ENCODE data around the gene UVRAG. TPM values are rescaled to one million over a fixed set of nuclear protein-coding genes. Genes with fewer than 3 reads are reported as not detected.

Gene UVRAG
- total and polyA plus RNA-seq, 12 donors, result 5.0 to 18.3 (median 13.4) TPM

- 82 to 86% methylated on average over 5 of the region's 5 CpGs for WGBS, 2 donors
These were observed 336.6 kb downstream of the UVRAG start for GRCh38 chr11:76151556-76152085.

GRCh38 chr11:76152086-76152681 is 337.2 kb downstream of the UVRAG start:
- Histone ChIP-seq H3K27ac (peak overlapping the region in 2 of 10 donors; percentile 4 to 32), H3K4me1 (peaks cover 0 to 23% (median 16%) of the 10 kb centered on the region in 9 donors), H3K9me3 (no peaks in the 10 kb centered on the region), H3K27me3 (no peaks in the 10 kb centered on the region), H3K4me3 (peak overlapping the region in 9 of 10 donors; percentile 27 to 62 (median 52)), H3K36me3 (no peaks in the 10 kb centered on the region)
- peak; percentile 85 to 93 (median 90) for ATAC-seq
- WGBS, 2 donors, result 13 to 14% methylated on average over 30 of the region's 30 CpGs
- peak; percentile 92 to 99 (median 97) for TF ChIP-seq CTCF (IDR thresholded peaks at IDR 0.05)
- intact Hi-C loops (cut with DNase I), result loop anchor here (1.0 to 10.0 kb wide), 9 partner anchors 165 to 427 kb away; no protein-coding TSS in a partner anchor
- DNase-seq, result peak; percentile 90 to 93

More at GRCh38 chr11:76151556-76152085, 336.6 kb downstream of the UVRAG start:
- Histone ChIP-seq H3K4me1 (peaks cover 0 to 28% (median 19%) of the 10 kb centered on the region in 9 donors), H3K27ac (no peak overlapping the region), H3K36me3 (no peaks in the 10 kb centered on the region), H3K9me3 (no peaks in the 10 kb centered on the region), H3K27me3 (no peaks in the 10 kb centered on the region), H3K4me3 (peak overlapping the region in 1 of 10 donors; percentile 62)
- no peak for DNase-seq
- TF ChIP-seq CTCF (IDR thresholded peaks at IDR 0.05), result no peak
- intact Hi-C loops (cut with DNase I), result loop anchor here (1.0 to 10.0 kb wide), 9 partner anchors 166 to 427 kb away; no protein-coding TSS in a partner anchor
- no peak for ATAC-seq

- H3K36me3 ChIP-seq, result no peaks in the 10 kb centered on the region
- DNase-seq, result no peak
- no peak for TF ChIP-seq CTCF (IDR thresholded peaks at IDR 0.05)
- peaks cover 0 to 21% (median 14%) of the 10 kb centered on the region in 9 donors for H3K4me1 ChIP-seq
- no peaks in the 10 kb centered on the region for H3K27me3 ChIP-seq
- peak overlapping the region in 1 of 10 donors; percentile 4 for H3K27ac ChIP-seq
- H3K9me3 ChIP-seq, result no peaks in the 10 kb centered on the region
- ATAC-seq, result peak in 5 of 8 donors; percentile 7 to 29 (median 17)
- WGBS, 2 donors, result 60 to 68% methylated on average over 13 of the region's 13 CpGs
- intact Hi-C loops (cut with DNase I), result loop anchor here (1.0 to 10.0 kb wide), 9 partner anchors 164 to 428 kb away; no protein-coding TSS in a partner anchor
- peak overlapping the region in 9 of 10 donors; percentile 27 to 62 (median 52) for H3K4me3 ChIP-seq
These were observed 337.9 kb downstream of the UVRAG start for GRCh38 chr11:76152741-76153570.

GRCh38 chr11:76153571-76153923 is 338.5 kb downstream of the UVRAG start:
- DNase-seq (no peak), ATAC-seq (peak in 1 of 8 donors; percentile 28)
- peaks cover 0 to 21% (median 14%) of the 10 kb centered on the region in 9 donors for H3K4me1 ChIP-seq
- no peak for TF ChIP-seq CTCF (IDR thresholded peaks at IDR 0.05)
- 76 to 89% methylated on average over 6 of the region's 6 CpGs for WGBS, 2 donors
- no peaks in the 10 kb centered on the region for H3K27me3 ChIP-seq
- no peaks in the 10 kb centered on the region for H3K9me3 ChIP-seq
- H3K27ac ChIP-seq, result no peak overlapping the region
- no peak overlapping the region for H3K4me3 ChIP-seq
- H3K36me3 ChIP-seq, result no peaks in the 10 kb centered on the region
- intact Hi-C loops (cut with DNase I), result loop anchor here (2.0 to 10.0 kb wide), 7 partner anchors 164 to 429 kb away; no protein-coding TSS in a partner anchor
